Brain pericyte (primary cell): Measurements from ENCODE around the gene LCORL.
"Not testable (repeated sequence)": the region's sequence is repeated elsewhere in the genome, so short reads cannot be mapped to it uniquely, and the experiment has no call there.

ENCODE experiments used
- DNase-seq: peaks from one replicate; pipeline ENCODE4 v3.0.0-alpha.2; 2012; ENCODE audit warnings: low read depth, low spot score

LCORL gene

GRCh38 chr4:18020145-18020670, 1.3 kb downstream of the LCORL start:
- DNase-seq: no peak

DNA sequence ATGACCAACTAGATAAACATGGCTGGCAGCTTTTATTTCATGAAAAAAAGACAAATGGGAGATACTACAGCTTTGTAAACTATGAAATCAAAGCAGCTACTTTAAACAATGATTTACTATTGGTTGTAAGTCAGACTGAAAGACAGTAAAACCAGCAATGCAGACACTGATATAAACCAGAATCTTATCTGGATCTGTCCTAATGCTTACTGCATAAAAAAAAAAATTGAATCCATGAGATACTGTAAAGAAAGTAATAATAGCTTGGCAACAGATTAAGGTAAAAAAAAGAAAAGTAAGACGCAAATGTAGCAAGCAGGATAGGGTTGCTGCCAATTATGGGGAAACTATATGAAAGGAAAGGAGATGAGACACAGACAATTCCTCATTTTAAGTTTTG, 7.3 kb downstream of the LCORL start:
- DNase-seq: no peak

- DNase-seq: no peak
Observed at GRCh38 chr4:18012807-18013462, 8.6 kb downstream of the LCORL start.

DNA sequence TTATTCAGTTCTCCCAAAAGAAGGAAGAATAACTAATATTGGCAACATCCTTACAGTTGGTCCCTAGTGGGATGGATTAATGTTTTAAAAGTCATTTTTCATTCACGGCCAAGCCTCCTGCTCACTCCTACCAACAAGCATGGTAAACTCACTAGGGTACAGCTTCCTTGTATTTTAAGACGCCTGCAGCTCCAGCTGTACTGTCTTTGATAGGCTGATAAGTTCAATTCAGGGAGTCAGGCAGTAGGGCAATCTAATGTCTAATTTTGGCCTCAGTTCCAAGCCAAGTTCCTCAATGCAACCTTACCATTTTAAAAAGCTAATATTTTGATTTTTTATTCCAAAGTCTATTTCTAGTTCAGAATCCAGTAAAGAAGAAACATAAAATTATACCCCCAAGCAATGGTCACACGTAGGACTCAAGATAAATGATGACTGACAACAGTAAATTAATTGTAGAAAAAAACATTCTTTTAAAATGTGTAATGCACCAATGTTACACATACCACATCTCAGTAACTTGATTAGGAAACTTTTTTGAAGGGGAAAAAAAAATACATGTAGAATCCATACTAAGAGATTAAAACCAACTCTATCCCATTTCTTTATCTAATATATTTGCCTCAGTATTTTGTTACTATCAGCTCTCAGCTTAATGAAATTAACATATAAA, 9.3 kb downstream of the LCORL start:
- no peak for DNase-seq

DNA sequence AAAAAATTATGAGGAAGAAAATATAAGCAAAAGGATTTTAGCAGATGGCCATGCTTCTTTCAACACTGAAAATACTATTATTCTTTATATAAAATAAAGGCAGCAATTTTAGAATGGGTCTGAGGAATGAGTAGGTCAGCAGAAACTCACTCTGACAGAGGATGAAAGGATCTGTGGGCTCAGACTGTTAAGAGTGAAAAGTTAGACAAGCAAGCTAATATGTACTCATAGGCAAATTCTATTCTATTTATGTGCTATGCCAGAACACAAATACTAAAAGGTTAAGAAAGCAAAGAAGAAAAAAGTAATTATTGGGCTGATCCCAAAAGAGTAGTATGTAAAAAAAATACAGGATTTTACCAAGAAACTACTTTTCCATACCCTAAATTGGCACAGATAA, 13.9 kb downstream of the LCORL start:
- no peak for DNase-seq

GRCh38 chr4:18006432-18006831, 15.1 kb downstream of the LCORL start:
- not testable (repeated sequence) for DNase-seq

- no peak for DNase-seq
Observed at GRCh38 chr4:17997129-17997528, 24.4 kb downstream of the LCORL start.

DNA sequence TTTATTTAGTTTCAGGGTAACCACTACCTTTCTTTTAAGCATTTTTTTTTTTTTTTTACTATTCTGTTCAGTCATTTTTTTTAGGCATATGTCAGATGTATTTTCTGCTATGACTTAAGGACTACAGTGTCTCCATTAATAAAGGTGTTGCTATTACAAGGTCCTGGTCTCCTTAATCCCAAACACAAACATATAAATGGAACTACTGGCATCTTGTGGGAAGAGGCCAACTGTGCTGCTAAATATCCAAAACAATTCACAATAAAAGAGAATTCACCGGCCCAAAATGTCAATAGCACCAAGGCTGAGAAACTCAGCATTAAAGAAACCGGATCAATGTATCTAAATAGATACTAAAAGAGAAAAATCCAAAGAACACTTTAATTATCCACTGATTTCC, 26.4 kb downstream of the LCORL start:
- DNase-seq: no peak

DNA sequence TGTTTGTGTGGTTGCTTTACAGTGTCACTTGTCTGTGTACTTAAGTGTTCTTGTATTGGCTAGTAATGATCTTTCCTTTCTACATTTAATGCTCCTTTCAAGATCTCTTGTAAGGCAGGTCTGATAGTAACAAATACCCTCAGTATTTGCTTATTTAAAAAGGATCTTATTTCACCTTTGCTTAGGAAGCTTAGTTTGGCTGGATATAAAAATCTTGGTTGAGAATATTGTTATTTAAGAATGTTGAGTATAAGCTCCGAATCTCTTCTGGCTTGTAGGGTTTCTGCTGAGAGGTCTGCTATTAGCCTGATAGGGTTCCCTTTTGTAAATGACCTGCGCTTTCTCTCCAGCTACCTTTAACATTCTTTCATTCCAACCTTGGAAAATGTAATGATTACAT, 35.7 kb downstream of the LCORL start:
- no peak for DNase-seq

DNA sequence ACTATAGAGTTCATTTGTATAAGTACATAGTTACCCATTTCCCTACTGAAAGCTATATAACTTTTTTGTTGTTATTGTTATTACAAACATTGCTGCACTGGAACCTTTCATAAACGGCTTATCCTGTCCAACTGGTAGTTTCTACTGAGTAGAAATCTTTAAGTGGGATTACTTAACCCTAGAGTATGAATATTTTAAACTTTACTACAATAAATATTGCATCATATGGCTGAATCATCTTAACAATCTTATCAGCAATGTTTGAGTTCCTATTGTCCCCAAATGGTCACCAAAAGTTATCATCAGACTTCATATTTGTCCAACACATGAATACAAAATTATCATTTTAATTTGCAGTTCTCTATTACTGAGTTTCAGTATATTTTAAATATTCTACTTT, 40.5 kb downstream of the LCORL start:
- DNase-seq: no peak

DNA sequence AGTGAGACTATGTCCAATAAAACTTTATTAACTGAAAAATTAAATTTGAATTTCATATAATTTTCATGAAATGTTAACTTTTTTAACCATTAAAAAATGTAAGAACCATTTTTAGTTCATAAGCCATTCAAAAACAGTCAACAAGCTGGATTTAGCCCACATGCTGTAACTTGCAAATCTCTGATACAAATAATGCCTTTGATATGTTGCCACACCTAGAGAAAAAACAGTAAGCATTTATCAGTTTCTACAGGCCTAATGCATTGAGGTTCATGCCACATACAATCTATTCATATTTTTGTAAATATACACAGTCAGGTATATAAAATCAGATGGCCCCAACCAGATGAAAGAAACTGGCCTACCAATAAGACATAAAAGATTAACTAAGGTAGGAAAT, 52.8 kb downstream of the LCORL start:
- DNase-seq: no peak

DNA sequence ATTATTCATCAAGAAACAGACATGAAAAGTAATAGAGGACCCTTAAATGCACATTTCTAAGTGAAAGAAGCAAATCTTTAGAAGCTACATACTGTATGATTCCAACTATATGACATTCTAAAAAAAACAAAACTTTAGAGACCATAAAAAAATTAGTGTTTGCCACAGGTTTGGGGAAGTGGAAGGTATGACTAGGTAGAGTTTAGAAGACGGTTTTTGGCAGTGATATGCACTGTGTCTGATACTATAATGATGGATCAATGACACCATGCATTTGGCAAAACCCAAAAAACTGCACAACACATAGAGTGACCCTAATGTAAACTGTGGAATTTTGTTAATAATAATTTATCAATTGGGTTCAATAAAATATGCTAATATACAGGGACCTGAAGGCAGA, 54.5 kb downstream of the LCORL start:
- DNase-seq: no peak

GRCh38 chr4:17966312-17966711, 55.2 kb downstream of the LCORL start:
- DNase-seq: no peak

DNA sequence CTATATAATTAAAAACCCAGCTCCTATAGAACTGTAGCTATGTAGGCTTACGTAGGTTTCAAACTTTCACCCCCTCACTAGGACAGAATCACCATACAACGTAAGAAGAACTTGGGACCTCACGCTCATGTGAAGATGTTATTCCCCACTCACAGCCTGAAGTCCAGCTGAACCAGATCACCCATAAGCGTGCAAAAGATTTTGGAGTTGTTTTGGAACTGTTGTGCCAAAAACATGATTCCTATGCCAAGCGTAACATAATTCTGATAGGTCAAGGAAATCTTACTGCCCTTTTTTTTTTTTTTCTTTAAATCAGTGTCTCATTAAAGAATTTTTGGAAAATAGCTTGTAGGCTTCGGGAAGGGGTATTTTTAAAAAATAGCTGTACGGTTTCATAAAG, 57.0 kb downstream of the LCORL start:
- DNase-seq: no peak

- no peak for DNase-seq
Observed at GRCh38 chr4:17962171-17962570, 59.4 kb downstream of the LCORL start.

- DNase-seq: no peak
Observed at GRCh38 chr4:17961249-17961648, 60.3 kb downstream of the LCORL start.

DNA sequence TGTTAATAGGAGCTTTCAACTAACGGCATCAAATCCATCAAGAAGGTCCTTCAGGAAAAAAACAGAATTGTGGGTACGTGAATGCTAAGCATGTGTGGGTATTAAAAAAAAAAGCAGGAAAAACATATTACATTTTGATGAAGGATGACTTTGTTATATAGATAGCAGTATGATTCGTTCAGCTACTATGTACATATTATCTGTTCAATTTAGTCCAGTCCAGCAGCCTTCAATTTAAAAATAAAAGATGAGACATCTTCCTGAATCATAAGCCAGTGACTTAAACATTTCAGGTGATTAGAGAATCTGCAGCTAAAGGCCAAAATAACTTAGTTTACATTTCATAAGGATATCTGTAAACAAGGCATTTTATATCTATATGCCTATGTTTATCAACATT, 63.4 kb downstream of the LCORL start:
- no peak for DNase-seq

- DNase-seq: no peak
Observed at GRCh38 chr4:17957688-17958087, 63.9 kb downstream of the LCORL start.

- DNase-seq: no peak
Observed at GRCh38 chr4:17956245-17956644, 65.3 kb downstream of the LCORL start.

DNA sequence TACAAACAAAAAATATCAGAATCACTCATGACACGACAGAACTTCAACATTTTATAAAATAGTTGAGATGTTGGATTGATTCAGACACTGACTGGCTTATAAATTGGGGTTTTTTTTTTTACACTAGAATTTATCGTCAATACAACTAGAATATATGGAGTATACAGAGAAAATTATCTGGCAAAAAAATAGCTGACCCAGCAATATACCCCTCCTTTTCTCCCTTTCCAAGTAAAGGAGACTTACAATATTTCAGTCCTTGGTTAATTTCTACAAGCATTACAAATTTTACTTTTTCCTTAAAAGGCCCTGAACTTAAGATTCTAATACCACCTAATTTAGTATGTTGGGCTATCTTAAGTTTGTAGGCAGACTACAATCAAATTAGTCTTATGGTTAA, 76.3 kb downstream of the LCORL start:
- DNase-seq: no peak

DNA sequence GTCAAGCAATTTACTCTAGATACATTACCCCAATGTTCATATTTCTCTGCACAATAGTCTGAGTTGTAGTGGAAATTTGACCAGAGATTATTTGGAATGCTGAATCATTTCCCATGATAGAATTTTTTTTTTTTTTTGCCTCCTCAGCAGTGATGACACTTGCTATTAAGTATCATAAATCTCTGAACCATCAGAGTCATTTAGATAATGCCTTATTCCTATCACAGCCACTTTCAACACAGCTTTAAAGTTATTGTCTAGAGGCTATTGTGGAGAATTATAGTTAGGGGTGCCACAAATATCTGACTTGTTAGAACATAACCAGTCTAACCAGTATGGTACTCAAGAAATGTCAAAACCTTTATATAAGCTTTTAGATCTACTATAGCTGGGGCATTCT, 79.8 kb downstream of the LCORL start:
- no peak for DNase-seq

GRCh38 chr4:17939054-17939453, 82.5 kb downstream of the LCORL start:
- no peak for DNase-seq

GRCh38 chr4:17934286-17934685, 87.3 kb downstream of the LCORL start:
- no peak for DNase-seq
